GM18951 (cell line): ENCODE results near the gene LZTFL1.

Source experiments
- POLR2A ChIP-seq: IDR thresholded peaks from 4 replicates; pipeline ENCODE4 v1.6.1; 2011; ENCODE audit warnings: mild to moderate bottlenecking; ENCODE audit not compliant: insufficient read length, insufficient read depth; ENCODE audit errors: extremely low read depth
- in situ Hi-C: fragments of 300-500 bp; cut with MboI; formaldehyde crosslinking; loops from one replicate; pipeline ENCODE4 v1.12.0; 2022; ENCODE audit warnings: low sequenced_read_pairs, mixed read lengths, inconsistent platforms; ENCODE audit not compliant: unreplicated experiment

LZTFL1 gene, protein sequence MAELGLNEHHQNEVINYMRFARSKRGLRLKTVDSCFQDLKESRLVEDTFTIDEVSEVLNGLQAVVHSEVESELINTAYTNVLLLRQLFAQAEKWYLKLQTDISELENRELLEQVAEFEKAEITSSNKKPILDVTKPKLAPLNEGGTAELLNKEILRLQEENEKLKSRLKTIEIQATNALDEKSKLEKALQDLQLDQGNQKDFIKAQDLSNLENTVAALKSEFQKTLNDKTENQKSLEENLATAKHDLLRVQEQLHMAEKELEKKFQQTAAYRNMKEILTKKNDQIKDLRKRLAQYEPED

DNA sequence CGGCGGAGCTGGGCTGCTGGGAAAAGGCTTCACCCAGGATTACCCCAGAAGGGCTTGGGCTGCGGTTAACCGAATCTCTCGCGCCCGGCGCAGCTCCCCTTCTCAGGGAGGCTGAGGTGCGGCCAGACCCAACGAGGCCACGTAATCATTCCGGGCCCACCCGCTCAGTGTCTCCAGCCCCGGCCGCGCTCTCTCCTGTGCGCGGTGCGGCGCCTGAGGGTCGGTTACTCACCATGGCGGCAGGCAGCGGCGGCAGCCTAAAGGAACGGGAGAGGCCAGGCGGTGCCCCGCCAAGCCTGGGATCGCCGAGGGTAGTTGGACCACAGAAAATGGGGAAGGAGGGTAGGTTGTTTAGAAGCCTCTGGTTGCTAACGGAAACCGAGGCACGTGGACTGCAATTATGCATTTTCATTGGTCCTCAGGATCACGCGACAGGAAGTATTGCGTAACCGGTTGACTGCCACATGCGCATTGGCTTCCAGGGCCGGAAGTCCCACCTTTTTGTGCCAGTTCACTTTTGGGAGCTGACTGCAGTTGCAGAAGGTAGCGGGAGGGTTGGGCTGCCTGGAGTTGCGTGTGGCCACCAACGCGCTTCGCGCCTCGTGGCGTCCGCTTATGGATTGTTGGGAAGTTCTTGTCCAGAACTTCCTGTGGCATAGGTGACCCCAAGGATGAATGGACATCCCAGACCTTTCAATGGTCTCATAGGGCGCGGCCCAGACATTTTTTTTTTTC is at the start of gene LZTFL1:
Gene LZTFL1, minus strand, starts transcription at position 363 of the 735 bp plus-strand sequence. Its CDS starts 128 bp downstream, at position 235.
- TF ChIP-seq POLR2A = peak; percentile 25
- in situ Hi-C loops = no loop called here

DNA sequence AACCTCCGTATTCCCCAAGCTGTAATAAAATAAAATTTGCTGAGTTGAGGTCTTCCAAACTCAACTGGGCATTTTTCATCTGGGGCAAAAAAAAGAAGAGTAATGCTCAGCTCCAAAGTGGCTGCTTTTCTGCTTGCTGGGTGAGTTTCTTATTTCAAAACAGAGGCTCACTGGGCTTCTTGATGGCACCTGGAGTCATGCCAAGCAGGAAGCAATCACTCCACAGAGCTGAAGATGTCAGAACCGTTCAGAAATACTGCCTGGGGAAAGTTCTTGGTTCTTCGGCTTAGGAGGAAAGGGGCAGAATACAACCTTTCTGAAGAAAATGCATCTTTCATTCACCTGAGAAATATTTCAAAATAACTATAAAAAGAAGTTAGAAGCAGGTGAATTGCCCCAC is 48.5 kb upstream of the LZTFL1 start:
- TF ChIP-seq POLR2A = no peak

GRCh38 chr3:45889337-45889736 is 47.4 kb upstream of the LZTFL1 start:
- TF ChIP-seq POLR2A = no peak
- in situ Hi-C loops = no loop called here

More for the DNA sequence above, 48.5 kb upstream of the LZTFL1 start:
- in situ Hi-C loops = no loop called here

GRCh38 chr3:45887759-45888511 is 46.0 kb upstream of the LZTFL1 start:
- in situ Hi-C loops = no loop called here
- no peak for TF ChIP-seq POLR2A

DNA sequence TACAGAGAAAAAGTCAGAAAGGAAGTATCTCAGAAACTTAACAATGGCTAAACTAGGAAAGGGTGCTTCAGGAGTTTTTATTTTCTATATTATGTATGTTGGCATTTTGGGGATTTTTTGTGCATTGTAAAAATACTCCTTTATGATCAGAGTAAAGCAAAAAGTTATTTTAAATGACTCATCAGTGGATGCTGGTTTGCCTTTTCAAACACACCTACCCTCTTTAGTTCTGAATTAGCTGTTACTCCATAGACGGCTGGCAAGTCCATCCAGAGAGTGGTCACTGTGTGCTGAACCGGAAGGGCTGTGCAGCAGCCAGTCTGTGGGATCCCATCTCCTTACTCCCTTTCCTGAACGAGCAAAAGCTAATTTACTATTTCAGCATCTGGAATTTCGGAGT is 45.4 kb upstream of the LZTFL1 start:
- no peak for TF ChIP-seq POLR2A
- in situ Hi-C loops = no loop called here

- in situ Hi-C loops = no loop called here
- TF ChIP-seq POLR2A = no peak
Observed at GRCh38 chr3:45885979-45886705, 44.2 kb upstream of the LZTFL1 start, which contains the start of gene CCR9. Gene CCR9, plus strand, starts transcription at chr3:45886543. Its CDS starts 8,391 bp downstream, at chr3:45894934.

GRCh38 chr3:45884368-45885201 is 42.7 kb upstream of the LZTFL1 start:
- in situ Hi-C loops = no loop called here
- TF ChIP-seq POLR2A = no peak

- TF ChIP-seq POLR2A = no peak
- in situ Hi-C loops = no loop called here
Observed at GRCh38 chr3:45881078-45882022, 39.4 kb upstream of the LZTFL1 start.

GRCh38 chr3:45880725-45881077 is 38.8 kb upstream of the LZTFL1 start:
- no peak for TF ChIP-seq POLR2A
- in situ Hi-C loops = no loop called here

- in situ Hi-C loops = no loop called here
- no peak for TF ChIP-seq POLR2A
Observed at GRCh38 chr3:45878124-45878523, 36.2 kb upstream of the LZTFL1 start.

GRCh38 chr3:45874677-45875346 is 32.9 kb upstream of the LZTFL1 start:
- no peak for TF ChIP-seq POLR2A
- in situ Hi-C loops = no loop called here
